GM18858 (cell line): ENCODE measurements around the gene C2CD4C.
"Not testable (repeated sequence)": the region's sequence is repeated elsewhere in the genome, so short reads cannot be mapped to it uniquely, and the experiment has no call there.

ENCODE experiments used
- ATAC-seq: cut with Tn5 transposase; IDR thresholded peaks from one replicate; pipeline ENCODE4 v1.9.1; 2021; ENCODE audit not compliant: unreplicated experiment

The C2CD4C gene

GRCh38 chr19:401866-402511 is 7.0 kb downstream of the C2CD4C start:
- ATAC-seq: no peak

GRCh38 chr19:400976-401865 is 7.7 kb downstream of the C2CD4C start:
- ATAC-seq: no peak

GRCh38 chr19:399370-399769 is 9.6 kb downstream of the C2CD4C start:
- ATAC-seq: no peak

- ATAC-seq: no peak
These were observed 10.2 kb downstream of the C2CD4C start for GRCh38 chr19:398719-399118.

GRCh38 chr19:397941-398706 is 10.8 kb downstream of the C2CD4C start:
- no peak for ATAC-seq

GRCh38 chr19:397321-397720 is 11.6 kb downstream of the C2CD4C start:
- ATAC-seq: no peak

GRCh38 chr19:395467-395866 is 13.5 kb downstream of the C2CD4C start:
- ATAC-seq: no peak

GRCh38 chr19:394857-395256 is 14.1 kb downstream of the C2CD4C start:
- ATAC-seq: not testable (repeated sequence)

GRCh38 chr19:393560-393959 is 15.4 kb downstream of the C2CD4C start:
- ATAC-seq: not testable (repeated sequence)

- no peak for ATAC-seq
These were observed 16.5 kb downstream of the C2CD4C start for GRCh38 chr19:392375-392970.

- no peak for ATAC-seq
These were observed 17.1 kb downstream of the C2CD4C start for GRCh38 chr19:391726-392374.

GRCh38 chr19:391207-391557 is 17.8 kb downstream of the C2CD4C start:
- no peak for ATAC-seq

GRCh38 chr19:390386-391206 is 18.4 kb downstream of the C2CD4C start:
- no peak for ATAC-seq

GRCh38 chr19:389935-390289 is 19.0 kb downstream of the C2CD4C start:
- no peak for ATAC-seq

- no peak for ATAC-seq
These were observed 19.6 kb downstream of the C2CD4C start for GRCh38 chr19:389255-389934.

- no peak for ATAC-seq
These were observed 20.3 kb downstream of the C2CD4C start for GRCh38 chr19:388691-389090.

GRCh38 chr19:387777-388176 is 21.2 kb downstream of the C2CD4C start:
- no peak for ATAC-seq

- ATAC-seq: not testable (repeated sequence)
These were observed 22.2 kb downstream of the C2CD4C start for GRCh38 chr19:386632-387301.

- ATAC-seq: not testable (repeated sequence)
These were observed 22.8 kb downstream of the C2CD4C start for GRCh38 chr19:386189-386588.
